ENCODE measurements around the gene CCL15. TPM values are rescaled to one million over a fixed set of nuclear protein-coding genes. Genes with fewer than 3 reads are reported as not detected.

Gene CCL15
- total and polyA plus RNA-seq, 2 of the 13 experiments (the other 11 are each of a cell fraction or from before 2014, with no cell fraction given) = 29.2 to 45.9 TPM

DNA sequence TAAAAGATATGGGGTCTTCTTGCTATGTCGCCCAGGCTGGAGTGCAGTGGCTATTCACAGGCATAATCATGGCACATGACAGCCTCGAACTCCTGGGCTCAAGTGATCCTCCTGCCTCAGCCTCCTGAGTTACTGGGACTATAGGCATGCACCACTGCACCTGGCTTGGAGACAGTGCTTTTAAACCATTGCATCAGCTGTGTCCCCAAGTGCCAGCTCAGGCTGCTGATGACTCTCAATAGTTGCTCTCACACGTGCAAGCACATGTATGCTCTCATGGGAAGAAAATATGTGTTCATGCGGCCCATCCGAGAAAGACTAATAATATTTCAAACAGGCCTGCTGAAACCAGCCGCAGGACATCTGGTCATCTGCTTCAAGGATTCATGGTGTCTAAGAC is 28.8 kb downstream of the CCL15 start:
- Histone ChIP-seq H4K20me1 (ENCODE audit: insufficient read depth, low read length) (no peaks in the 10 kb centered on the region), H3K27me3 (ENCODE audit: control insufficient read depth in 1 of 2, insufficient read depth in 2 of 2, low read length in 2 of 2) (no peaks in the 10 kb centered on the region), H2AFZ (ENCODE audit: low read length) (no peak overlapping the region), H3K27ac (ENCODE audit: extremely low read length, insufficient read depth, low read length) (peak overlapping the region; percentile 85), H3K4me3 (replicated peaks in 1 of 3; ENCODE audit: insufficient read depth in 1 of 3, low read depth in 2 of 3, low read length in 3 of 3) (peak overlapping the region in 1 of 3 experiments; percentile 40; a peak in 2 of 6 replicates), H3K4me2 (ENCODE audit: low read depth, low read length) (peak overlapping the region; percentile 68), H3K9ac (ENCODE audit: insufficient read depth, low read depth, low read length) (peak overlapping the region; percentile 48), H3K79me2 (ENCODE audit: insufficient read depth, low read length) (no peaks in the 10 kb centered on the region), H3K9me3 (ENCODE audit: low read length) (no peaks in the 10 kb centered on the region), H3K4me1 (ENCODE audit: insufficient read depth, low read length) (peaks cover 97% of the 10 kb centered on the region), H3K36me3 (replicated peaks in 1 of 2; ENCODE audit: control insufficient read depth in 1 of 2, insufficient read depth in 2 of 2, low read length in 2 of 2) (no peaks in the 10 kb centered on the region)
- intact Hi-C loops (cut with micrococcal nuclease; ENCODE audit: unreplicated experiment) (no loop called here), in situ Hi-C loops (cut with HindIII; ENCODE audit: extremely low pct_ligation_motif_present, low pct_unique_long_range_greater_than_20kb) (loop anchor here (5.0 to 25.0 kb wide), 4 partner anchors 35 to 515 kb away; partner anchors contain the start of gene ZNHIT3)
- ATAC-seq (peak; percentile 7), DNase-seq (ENCODE audit: low spot score) (peak; percentile 37), FAIRE-seq (no peak)
- 17% methylated on average over 5 of the region's 6 CpGs for WGBS (ENCODE audit: low lambda C conversion rate)
- ChIA-PET CTCF (ENCODE audit: low intra/inter-chr PET ratio, low total read pairs) (no interaction called here), POLR2A (interaction anchor here (0.7 to 5.9 kb wide), 13 partner anchors 9 to 211 kb away, joined by 3 to 197 read pairs (median 11); partner anchors contain the start of genes CCL15 and CCL16)
- TSS peak; percentile 17 for BruUV-seq (replicated peaks)
- TF ChIP-seq ZNF780A (CRISPR knock-in tag; IDR thresholded peaks at IDR 0.05) (no peak), PRPF4 (IDR thresholded peaks at IDR 0.05; ENCODE audit: low read depth, low read length, poor library complexity, severe bottlenecking) (no peak), CAMTA2 (CRISPR knock-in tag; IDR thresholded peaks at IDR 0.05; ENCODE audit: borderline replicate concordance) (no peak), PPARG (CRISPR knock-in tag; conservative IDR thresholded peaks at IDR 0.05) (no peak), ZNF354B (CRISPR knock-in tag; IDR thresholded peaks at IDR 0.05) (no peak), NCOA1 (CRISPR knock-in tag; IDR thresholded peaks at IDR 0.05) (no peak), ZNF713 (CRISPR knock-in tag; IDR thresholded peaks at IDR 0.05) (no peak), TEAD3 (CRISPR knock-in tag; optimal IDR thresholded peaks at IDR 0.05; ENCODE audit: borderline replicate concordance) (no peak), NFATC3 (CRISPR knock-in tag; IDR thresholded peaks at IDR 0.05) (no peak), MBNL3 (CRISPR knock-in tag; conservative IDR thresholded peaks at IDR 0.05) (0 out of 2 replicates have a peak, but pooled peaks have one; percentile 41), ZNF652 (CRISPR knock-in tag; IDR thresholded peaks at IDR 0.05; ENCODE audit: borderline replicate concordance, low read depth) (no peak), ZBTB8A (CRISPR knock-in tag; IDR thresholded peaks at IDR 0.05; ENCODE audit: borderline replicate concordance, low read depth) (no peak), ZFY (CRISPR knock-in tag; IDR thresholded peaks at IDR 0.05) (0 out of 2 replicates have a peak, but pooled peaks have one; percentile 11), ZNF777 (CRISPR knock-in tag; IDR thresholded peaks at IDR 0.05) (0 out of 2 replicates have a peak, but pooled peaks have one; percentile 14), ZNF781 (CRISPR knock-in tag; IDR thresholded peaks at IDR 0.05; ENCODE audit: borderline replicate concordance, not compliant biosample characterization) (no peak), ZNF343 (CRISPR knock-in tag; IDR thresholded peaks at IDR 0.05) (no peak), BCL6 (CRISPR knock-in tag; IDR thresholded peaks at IDR 0.05) (no peak), ZKSCAN5 (CRISPR knock-in tag; IDR thresholded peaks at IDR 0.05) (no peak), BHLHE40 (IDR thresholded peaks at IDR 0.05; ENCODE audit: low read length) (peak; percentile 72)
- TF ChIP-seq, protein P1, sequence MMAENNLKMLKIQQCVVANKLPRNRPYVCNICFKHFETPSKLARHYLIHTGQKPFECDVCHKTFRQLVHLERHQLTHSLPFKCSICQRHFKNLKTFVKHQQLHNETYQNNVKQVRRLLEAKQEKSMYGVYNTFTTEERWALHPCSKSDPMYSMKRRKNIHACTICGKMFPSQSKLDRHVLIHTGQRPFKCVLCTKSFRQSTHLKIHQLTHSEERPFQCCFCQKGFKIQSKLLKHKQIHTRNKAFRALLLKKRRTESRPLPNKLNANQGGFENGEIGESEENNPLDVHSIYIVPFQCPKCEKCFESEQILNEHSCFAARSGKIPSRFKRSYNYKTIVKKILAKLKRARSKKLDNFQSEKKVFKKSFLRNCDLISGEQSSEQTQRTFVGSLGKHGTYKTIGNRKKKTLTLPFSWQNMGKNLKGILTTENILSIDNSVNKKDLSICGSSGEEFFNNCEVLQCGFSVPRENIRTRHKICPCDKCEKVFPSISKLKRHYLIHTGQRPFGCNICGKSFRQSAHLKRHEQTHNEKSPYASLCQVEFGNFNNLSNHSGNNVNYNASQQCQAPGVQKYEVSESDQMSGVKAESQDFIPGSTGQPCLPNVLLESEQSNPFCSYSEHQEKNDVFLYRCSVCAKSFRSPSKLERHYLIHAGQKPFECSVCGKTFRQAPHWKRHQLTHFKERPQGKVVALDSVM (CRISPR knock-in tag; IDR thresholded peaks at IDR 0.05) = peak; percentile 96
- TF ChIP-seq, protein P2, sequence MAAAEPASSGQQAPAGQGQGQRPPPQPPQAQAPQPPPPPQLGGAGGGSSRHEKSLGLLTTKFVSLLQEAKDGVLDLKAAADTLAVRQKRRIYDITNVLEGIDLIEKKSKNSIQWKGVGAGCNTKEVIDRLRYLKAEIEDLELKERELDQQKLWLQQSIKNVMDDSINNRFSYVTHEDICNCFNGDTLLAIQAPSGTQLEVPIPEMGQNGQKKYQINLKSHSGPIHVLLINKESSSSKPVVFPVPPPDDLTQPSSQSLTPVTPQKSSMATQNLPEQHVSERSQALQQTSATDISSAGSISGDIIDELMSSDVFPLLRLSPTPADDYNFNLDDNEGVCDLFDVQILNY (CRISPR knock-in tag; conservative IDR thresholded peaks at IDR 0.05) = no peak
- TF ChIP-seq, protein P3, sequence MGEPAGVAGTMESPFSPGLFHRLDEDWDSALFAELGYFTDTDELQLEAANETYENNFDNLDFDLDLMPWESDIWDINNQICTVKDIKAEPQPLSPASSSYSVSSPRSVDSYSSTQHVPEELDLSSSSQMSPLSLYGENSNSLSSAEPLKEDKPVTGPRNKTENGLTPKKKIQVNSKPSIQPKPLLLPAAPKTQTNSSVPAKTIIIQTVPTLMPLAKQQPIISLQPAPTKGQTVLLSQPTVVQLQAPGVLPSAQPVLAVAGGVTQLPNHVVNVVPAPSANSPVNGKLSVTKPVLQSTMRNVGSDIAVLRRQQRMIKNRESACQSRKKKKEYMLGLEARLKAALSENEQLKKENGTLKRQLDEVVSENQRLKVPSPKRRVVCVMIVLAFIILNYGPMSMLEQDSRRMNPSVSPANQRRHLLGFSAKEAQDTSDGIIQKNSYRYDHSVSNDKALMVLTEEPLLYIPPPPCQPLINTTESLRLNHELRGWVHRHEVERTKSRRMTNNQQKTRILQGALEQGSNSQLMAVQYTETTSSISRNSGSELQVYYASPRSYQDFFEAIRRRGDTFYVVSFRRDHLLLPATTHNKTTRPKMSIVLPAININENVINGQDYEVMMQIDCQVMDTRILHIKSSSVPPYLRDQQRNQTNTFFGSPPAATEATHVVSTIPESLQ (CRISPR knock-in tag; conservative IDR thresholded peaks at IDR 0.05) = no peak
- TF ChIP-seq, protein P4, sequence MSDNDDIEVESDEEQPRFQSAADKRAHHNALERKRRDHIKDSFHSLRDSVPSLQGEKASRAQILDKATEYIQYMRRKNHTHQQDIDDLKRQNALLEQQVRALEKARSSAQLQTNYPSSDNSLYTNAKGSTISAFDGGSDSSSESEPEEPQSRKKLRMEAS (IDR thresholded peaks at IDR 0.05) = no peak
